ENCODE measurements around the gene ACP3.

DNA sequence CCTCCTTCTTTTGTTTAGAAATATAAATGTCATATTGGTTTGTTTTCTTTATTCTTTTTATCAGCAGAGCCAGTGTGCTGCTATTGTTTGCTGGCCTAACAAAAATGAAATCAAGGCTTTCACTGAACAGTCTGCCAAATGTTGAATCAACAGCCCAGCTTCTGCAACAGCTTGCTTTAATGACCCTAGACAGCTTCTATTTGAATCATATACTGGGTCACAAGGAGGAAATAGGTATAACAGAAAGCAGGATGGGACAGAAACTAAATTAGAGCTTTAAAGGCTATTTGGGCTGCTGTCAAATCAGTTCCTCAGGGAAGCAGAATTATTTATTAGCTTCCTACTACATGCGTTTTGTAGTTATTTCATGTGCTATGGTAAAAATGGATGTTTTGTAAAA lies 88.0 kb downstream of the ACP3 start:
- TF ChIP-seq, protein P1, sequence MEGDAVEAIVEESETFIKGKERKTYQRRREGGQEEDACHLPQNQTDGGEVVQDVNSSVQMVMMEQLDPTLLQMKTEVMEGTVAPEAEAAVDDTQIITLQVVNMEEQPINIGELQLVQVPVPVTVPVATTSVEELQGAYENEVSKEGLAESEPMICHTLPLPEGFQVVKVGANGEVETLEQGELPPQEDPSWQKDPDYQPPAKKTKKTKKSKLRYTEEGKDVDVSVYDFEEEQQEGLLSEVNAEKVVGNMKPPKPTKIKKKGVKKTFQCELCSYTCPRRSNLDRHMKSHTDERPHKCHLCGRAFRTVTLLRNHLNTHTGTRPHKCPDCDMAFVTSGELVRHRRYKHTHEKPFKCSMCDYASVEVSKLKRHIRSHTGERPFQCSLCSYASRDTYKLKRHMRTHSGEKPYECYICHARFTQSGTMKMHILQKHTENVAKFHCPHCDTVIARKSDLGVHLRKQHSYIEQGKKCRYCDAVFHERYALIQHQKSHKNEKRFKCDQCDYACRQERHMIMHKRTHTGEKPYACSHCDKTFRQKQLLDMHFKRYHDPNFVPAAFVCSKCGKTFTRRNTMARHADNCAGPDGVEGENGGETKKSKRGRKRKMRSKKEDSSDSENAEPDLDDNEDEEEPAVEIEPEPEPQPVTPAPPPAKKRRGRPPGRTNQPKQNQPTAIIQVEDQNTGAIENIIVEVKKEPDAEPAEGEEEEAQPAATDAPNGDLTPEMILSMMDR (conservative IDR thresholded peaks at IDR 0.05; ENCODE audit: low read depth, low read length) = no peak
- TF ChIP-seq EZH2 (IDR thresholded peaks at IDR 0.05; ENCODE audit: borderline replicate concordance, low read depth, low read length, poor library complexity, severe bottlenecking) = no peak
